SK-N-SH (cell line): ENCODE data around the gene PDE6B. TPM values are rescaled to one million over a fixed set of nuclear protein-coding genes. Genes with fewer than 3 reads are reported as not detected.

Experiments used
- CTCF ChIA-PET: fragments of 300-600, 350-600 bp; formaldehyde crosslinking; extraction: SDS; loops from one replicate; lab custom pipeline; 2021; lab: Yijun Ruan, JAX
- POLR2A ChIA-PET: fragments of 350-600 bp; sonication (Branson Sonifier 250); formaldehyde crosslinking; extraction: SDS; loops from one replicate; lab custom pipeline; 2020; ENCODE audit warnings: antibody characterized with exemption, inconsistent platforms; lab: Yijun Ruan, JAX
- DNase-seq: peaks from one replicate; pipeline ENCODE4 v3.0.0; 2012
- H2AFZ ChIP-seq: fragments of 200-600 bp; sonication (generic); 2 replicates; pipeline ENCODE4 v1.8.1; 2016; ENCODE audit warnings: antibody characterized with exemption, mild to moderate bottlenecking, low read depth
- H3F3A ChIP-seq: fragments of 200-600 bp; sonication (generic); replicated peaks from 2 replicates; pipeline ENCODE3; 2016; ENCODE audit warnings: antibody characterized with exemption, mild to moderate bottlenecking; ENCODE audit not compliant: insufficient read depth
- H3K27ac ChIP-seq, 2 experiments: fragments of 200-500 bp in 1 of 2; fragments of 200-600 bp in 1 of 2; sonication (Bioruptor generic) in 1 of 2; sonication (generic), shearing (Covaris generic) in 1 of 2; 2 replicates each; pipeline versions ENCODE4 v1.5.1 to v1.6.1; 2014 to 2016; ENCODE audit warnings: low read depth in 2 of 2, inconsistent platforms in 1 of 2, low read length in 1 of 2, mild to moderate bottlenecking in 1 of 2, mixed read lengths in 1 of 2
- H3K27me3 ChIP-seq: fragments of 200-600 bp; sonication (generic), shearing (Covaris generic); 2 replicates; pipeline ENCODE4 v1.6.1; 2016; ENCODE audit warnings: mixed run types; ENCODE audit not compliant: insufficient read depth
- H3K36me3 ChIP-seq, 2 experiments: fragments of 200-500 bp in 1 of 2; fragments of 200-600 bp in 1 of 2; sonication (Bioruptor generic) in 1 of 2; sonication (generic) in 1 of 2; replicated peaks in 1 of 2; 2 replicates each; pipeline versions ENCODE3 to v1.5.1; 2014 to 2016; ENCODE audit warnings: low read length in 1 of 2, mild to moderate bottlenecking in 1 of 2; ENCODE audit not compliant: insufficient read depth in 2 of 2, control insufficient read depth in 1 of 2
- H3K4me1 ChIP-seq, 2 experiments: fragments of 200-500 bp in 1 of 2; fragments of 200-600 bp in 1 of 2; sonication (Bioruptor generic) in 1 of 2; sonication (generic), shearing (Covaris generic) in 1 of 2; 2 replicates each; pipeline versions ENCODE4 v1.5.1 to v1.6.1; 2014 to 2016; ENCODE audit warnings: low read depth in 1 of 2, low read length in 1 of 2, mixed run types in 1 of 2; ENCODE audit not compliant: insufficient read depth in 2 of 2, control insufficient read depth in 1 of 2
- H3K4me2 ChIP-seq: fragments of 200-600 bp; sonication (generic), shearing (Covaris generic); 2 replicates; pipeline ENCODE4 v1.6.1; 2017; ENCODE audit warnings: mixed run types
- H3K4me3 ChIP-seq, 2 experiments: fragments of 200-500 bp in 1 of 2; fragments of 200-600 bp in 1 of 2; sonication (Bioruptor generic) in 1 of 2; sonication (generic), shearing (Covaris generic) in 1 of 2; 2 replicates each; pipeline versions ENCODE4 v1.5.1 to v1.8.1; 2014 to 2016; ENCODE audit warnings: low read depth in 2 of 2, inconsistent platforms in 1 of 2, low read length in 1 of 2, mild to moderate bottlenecking in 1 of 2, mixed read lengths in 1 of 2, moderate library complexity in 1 of 2
- H3K79me2 ChIP-seq: fragments of 200-600 bp; sonication (generic); 2 replicates; pipeline ENCODE4 v1.8.1; 2017; ENCODE audit warnings: mild to moderate bottlenecking; ENCODE audit not compliant: insufficient read depth
- H3K9ac ChIP-seq: fragments of 200-600 bp; sonication (generic); 2 replicates; pipeline ENCODE4 v1.6.1; 2017; ENCODE audit warnings: mixed run types
- H3K9me2 ChIP-seq: fragments of 200-600 bp; sonication (generic); 2 replicates; pipeline ENCODE4 v1.6.1; 2017; ENCODE audit warnings: mixed run types
- H3K9me3 ChIP-seq: fragments of 200-600 bp; sonication (generic); 2 replicates; pipeline ENCODE4 v1.6.1; 2017; ENCODE audit warnings: mixed run types, mild to moderate bottlenecking, moderate library complexity
- H4K20me1 ChIP-seq: fragments of 200-600 bp; sonication (generic); 2 replicates; pipeline ENCODE4 v1.6.1; 2017; ENCODE audit warnings: mild to moderate bottlenecking, mixed run types; ENCODE audit not compliant: insufficient read depth
- ELF1 ChIP-seq: IDR thresholded peaks from 2 replicates; pipeline ENCODE4 v1.4.0; 2012
- EP300 ChIP-seq, 2 experiments: IDR thresholded peaks; 2 replicates each; pipeline versions ENCODE4 v1.4.0 to v1.6.1; 2012; ENCODE audit warnings: borderline replicate concordance in 1 of 2, low read depth in 1 of 2, low read length in 1 of 2
- FOXM1 ChIP-seq: IDR thresholded peaks from 2 replicates; pipeline ENCODE4 v1.4.0; 2012; ENCODE audit warnings: low read depth, mild to moderate bottlenecking
- MEF2A ChIP-seq: IDR thresholded peaks from 2 replicates; pipeline ENCODE4 v1.4.0; 2012; ENCODE audit warnings: low read depth, borderline replicate concordance
- MXI1 ChIP-seq: IDR thresholded peaks from 2 replicates; pipeline ENCODE4 v1.6.1; 2012; ENCODE audit warnings: mild to moderate bottlenecking, low read depth, low read length, improper control_type of control experiment
- NFIC ChIP-seq: IDR thresholded peaks from 2 replicates; pipeline ENCODE4 v1.4.0; 2012; ENCODE audit warnings: borderline replicate concordance
- NRF1 ChIP-seq: IDR thresholded peaks from 2 replicates; pipeline ENCODE4 v1.6.1; 2012; ENCODE audit warnings: low read depth, mild to moderate bottlenecking, low read length
- RFX5 ChIP-seq: IDR thresholded peaks from 2 replicates; pipeline ENCODE4 v1.6.1; 2012; ENCODE audit warnings: mild to moderate bottlenecking, improper control_type of control experiment, low read length
- RXRA ChIP-seq: IDR thresholded peaks from 2 replicates; pipeline ENCODE4 v1.4.0; 2012; ENCODE audit warnings: low read depth, mild to moderate bottlenecking, borderline replicate concordance
- SMC3 ChIP-seq: IDR thresholded peaks from 2 replicates; pipeline ENCODE4 v1.6.1; 2012; ENCODE audit warnings: low read depth, low read length, improper control_type of control experiment
- TAF1 ChIP-seq: IDR thresholded peaks from 2 replicates; pipeline ENCODE4 v1.6.1; 2012; ENCODE audit warnings: low read depth, mild to moderate bottlenecking, low read length, moderate library complexity, borderline replicate concordance
- TCF12 ChIP-seq: IDR thresholded peaks from 2 replicates; pipeline ENCODE4 v1.4.0; 2012
- TEAD4 ChIP-seq: IDR thresholded peaks from 2 replicates; pipeline ENCODE4 v1.4.0; 2012; ENCODE audit warnings: mild to moderate bottlenecking, borderline replicate concordance; ENCODE audit not compliant: insufficient read depth
- YY1 ChIP-seq: IDR thresholded peaks from 2 replicates; pipeline ENCODE4 v1.4.0; 2012; ENCODE audit warnings: low read depth, mild to moderate bottlenecking
- WGBS: methylation state at CpG from one replicate; pipeline ENCODE4 v1.1.6; 2017; ENCODE audit warnings: low lambda C conversion rate; 5-methylcytosine and 5-hydroxymethylcytosine counted together
- polyA plus RNA-seq, 3 experiments: library from polyadenylated mRNA; depleted of rRNA; stranded (reverse); fragments of >200 nt; gene quantifications; 2 replicates each; pipeline ENCODE4 v1.2.3, GENCODE V29; 2012
- TF ChIP-seq, protein P1 (sequence below): IDR thresholded peaks from 2 replicates; pipeline ENCODE4 v1.4.0; 2012; ENCODE audit warnings: low read depth
- TF ChIP-seq, protein P2 (sequence below): fragments of 150-350 bp; IDR thresholded peaks from 2 replicates; pipeline ENCODE4 v1.6.1; 2016; ENCODE audit warnings: mild to moderate bottlenecking, low read depth, low read length
- TF ChIP-seq, protein P3 (sequence below): fragments of 200-600 bp; sonication (generic); IDR thresholded peaks from 2 replicates; pipeline ENCODE4 v1.6.1; 2017; ENCODE audit warnings: antibody characterized with exemption, mild to moderate bottlenecking, moderate library complexity
- TF ChIP-seq, protein P4 (sequence below): IDR thresholded peaks from 2 replicates; pipeline ENCODE4 v1.4.0; 2012; ENCODE audit warnings: low read depth, borderline replicate concordance

The PDE6B gene
- polyA plus RNA-seq, 1 of the 3 experiments (the other 2 are of a cell fraction), result 1.2 TPM

DNA sequence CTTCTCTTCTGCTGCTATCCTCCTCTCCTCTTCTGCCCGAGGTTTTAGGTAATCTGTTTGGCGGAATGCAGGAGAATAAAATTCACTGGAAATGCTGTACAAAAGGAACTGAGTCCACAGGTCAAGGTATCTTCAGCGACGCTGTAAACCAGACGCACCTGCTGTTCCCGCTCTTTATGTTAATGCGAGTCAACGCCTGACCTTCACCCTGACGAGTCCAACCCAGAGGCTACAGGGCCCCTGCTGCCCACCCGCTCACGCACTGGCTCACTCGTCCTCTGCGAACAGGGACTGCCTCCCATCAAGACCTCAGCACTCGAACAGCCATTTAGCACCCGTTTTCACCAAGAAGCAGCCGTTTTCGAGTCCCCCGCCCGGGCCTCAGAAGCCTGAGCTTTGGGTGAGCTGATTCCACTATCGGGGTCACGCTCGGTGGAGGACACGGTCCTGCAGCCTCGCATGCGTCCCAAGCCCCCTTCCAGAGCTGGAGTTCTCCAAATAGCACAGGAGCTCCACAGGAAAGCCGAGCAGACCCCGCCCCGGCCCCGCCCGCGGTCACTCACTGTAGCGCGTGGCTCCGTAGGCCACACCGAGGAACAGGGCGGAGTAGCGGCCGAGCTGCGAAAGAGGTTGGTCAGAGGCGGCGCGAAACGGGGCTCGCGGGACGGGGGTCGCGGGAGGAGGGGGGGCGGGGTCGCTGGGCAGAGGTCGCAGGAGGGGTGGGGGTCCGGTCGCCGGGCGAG is 48.1 kb downstream of the PDE6B start:
- ChIA-PET POLR2A (interaction anchor here (1.0 to 2.5 kb wide), 2 partner anchors 8 to 9 kb away, joined by 4 to 24 read pairs; no protein-coding TSS in a partner anchor), CTCF (interaction anchor here (0.6 to 2.8 kb wide), 8 partner anchors 9 to 113 kb away, joined by 3 to 20 read pairs (median 4); no protein-coding TSS in a partner anchor)
- Histone ChIP-seq H3K9ac (peak overlapping the region; percentile 77), H3K4me3 (peak overlapping the region; percentile 87 to 95), H4K20me1 (no peaks in the 10 kb centered on the region), H3K27me3 (no peaks in the 10 kb centered on the region), H3K79me2 (peaks cover 28% of the 10 kb centered on the region), H3K4me2 (peak overlapping the region; percentile 98), H3K4me1 (peaks cover 6 to 22% of the 10 kb centered on the region in 2 experiments; a peak in 1 of 4 replicates), H2AFZ (peak overlapping the region; percentile 47; the same call in 1 of the 2 replicates), H3K9me3 (no peaks in the 10 kb centered on the region), H3F3A (no peaks in the 10 kb centered on the region), H3K27ac (peak overlapping the region in 1 of 2 experiments; percentile 35; a peak in 2 of 4 replicates), H3K36me3 (peaks cover 13 to 18% of the 10 kb centered on the region in 2 experiments), H3K9me2 (no peaks in the 10 kb centered on the region)
- WGBS, result 18% methylated on average over 21 of the region's 55 CpGs
- DNase-seq, result no peak
- TF ChIP-seq YY1 (no peak), TCF12 (no peak), NFIC (no peak), TEAD4 (no peak), SMC3 (no peak), FOXM1 (no peak)
- TF ChIP-seq, protein P1, sequence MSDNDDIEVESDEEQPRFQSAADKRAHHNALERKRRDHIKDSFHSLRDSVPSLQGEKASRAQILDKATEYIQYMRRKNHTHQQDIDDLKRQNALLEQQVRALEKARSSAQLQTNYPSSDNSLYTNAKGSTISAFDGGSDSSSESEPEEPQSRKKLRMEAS, result no peak

DNA sequence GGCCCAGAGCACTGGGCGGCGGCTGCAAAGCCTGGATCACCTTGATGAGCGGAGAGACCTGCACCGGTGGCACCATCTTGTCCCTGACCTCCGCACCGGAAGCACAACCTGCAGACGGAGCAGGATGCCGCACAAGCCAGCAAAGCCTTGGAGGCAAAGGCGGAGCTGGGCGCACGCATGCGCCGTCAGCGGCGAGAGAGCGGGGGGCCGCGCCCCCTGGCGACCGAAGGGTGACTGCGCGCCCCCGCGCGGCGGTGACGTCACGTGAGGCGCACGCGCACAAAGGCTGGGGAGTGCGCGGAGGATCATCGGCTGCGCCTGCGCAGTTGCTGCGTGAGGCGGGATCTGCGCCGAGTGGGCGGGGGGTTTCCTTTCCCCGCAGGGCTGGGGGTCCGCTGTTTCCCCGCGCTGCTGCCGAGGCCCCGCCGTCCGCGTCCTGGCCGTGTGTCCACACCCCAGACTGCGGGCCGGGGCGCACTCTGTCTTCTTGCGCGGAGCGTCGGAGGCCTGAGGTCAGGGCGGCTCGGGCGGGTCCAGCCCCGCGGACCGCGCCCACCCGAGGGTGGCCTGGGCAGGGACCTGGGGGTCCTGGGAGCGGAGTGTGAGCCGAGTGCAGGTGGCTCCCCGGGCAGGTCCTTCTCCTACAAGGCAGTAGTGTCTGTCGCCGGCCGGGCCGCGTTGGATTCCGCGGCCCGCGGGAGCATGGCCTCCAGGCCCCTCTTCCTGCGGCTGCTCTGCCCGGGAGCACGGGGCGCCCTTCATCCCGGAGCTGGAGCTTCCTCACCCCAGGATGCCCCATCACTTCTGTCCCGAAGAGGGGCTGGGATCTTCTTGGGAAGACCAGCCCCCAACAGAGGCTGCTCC is 49.0 kb downstream of the PDE6B start, which contains the start of the genes ATP5ME and MYL5:
Gene ATP5ME, minus strand, starts transcription at position 105 of the 864 bp plus-strand sequence. Its CDS starts 29 bp downstream, at position 76.
Gene MYL5, plus strand, starts transcription at position 371 of the 864 bp plus-strand sequence. CDS start 3,485 bp downstream, outside the sequence.
- POLR2A ChIA-PET, result interaction anchor here (1.0 to 2.5 kb wide), 3 partner anchors 8 to 10 kb away, joined by 4 to 24 read pairs (median 8); no protein-coding TSS in a partner anchor
- 0% methylated on average over 15 of the region's 84 CpGs for WGBS
- peak; percentile 95 for TF ChIP-seq NRF1
- no peak for TF ChIP-seq ELF1
- TF ChIP-seq RXRA, result no peak
- TF ChIP-seq, protein P2, sequence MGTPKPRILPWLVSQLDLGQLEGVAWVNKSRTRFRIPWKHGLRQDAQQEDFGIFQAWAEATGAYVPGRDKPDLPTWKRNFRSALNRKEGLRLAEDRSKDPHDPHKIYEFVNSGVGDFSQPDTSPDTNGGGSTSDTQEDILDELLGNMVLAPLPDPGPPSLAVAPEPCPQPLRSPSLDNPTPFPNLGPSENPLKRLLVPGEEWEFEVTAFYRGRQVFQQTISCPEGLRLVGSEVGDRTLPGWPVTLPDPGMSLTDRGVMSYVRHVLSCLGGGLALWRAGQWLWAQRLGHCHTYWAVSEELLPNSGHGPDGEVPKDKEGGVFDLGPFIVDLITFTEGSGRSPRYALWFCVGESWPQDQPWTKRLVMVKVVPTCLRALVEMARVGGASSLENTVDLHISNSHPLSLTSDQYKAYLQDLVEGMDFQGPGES, result no peak
- TF ChIP-seq, protein P3, sequence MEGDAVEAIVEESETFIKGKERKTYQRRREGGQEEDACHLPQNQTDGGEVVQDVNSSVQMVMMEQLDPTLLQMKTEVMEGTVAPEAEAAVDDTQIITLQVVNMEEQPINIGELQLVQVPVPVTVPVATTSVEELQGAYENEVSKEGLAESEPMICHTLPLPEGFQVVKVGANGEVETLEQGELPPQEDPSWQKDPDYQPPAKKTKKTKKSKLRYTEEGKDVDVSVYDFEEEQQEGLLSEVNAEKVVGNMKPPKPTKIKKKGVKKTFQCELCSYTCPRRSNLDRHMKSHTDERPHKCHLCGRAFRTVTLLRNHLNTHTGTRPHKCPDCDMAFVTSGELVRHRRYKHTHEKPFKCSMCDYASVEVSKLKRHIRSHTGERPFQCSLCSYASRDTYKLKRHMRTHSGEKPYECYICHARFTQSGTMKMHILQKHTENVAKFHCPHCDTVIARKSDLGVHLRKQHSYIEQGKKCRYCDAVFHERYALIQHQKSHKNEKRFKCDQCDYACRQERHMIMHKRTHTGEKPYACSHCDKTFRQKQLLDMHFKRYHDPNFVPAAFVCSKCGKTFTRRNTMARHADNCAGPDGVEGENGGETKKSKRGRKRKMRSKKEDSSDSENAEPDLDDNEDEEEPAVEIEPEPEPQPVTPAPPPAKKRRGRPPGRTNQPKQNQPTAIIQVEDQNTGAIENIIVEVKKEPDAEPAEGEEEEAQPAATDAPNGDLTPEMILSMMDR, result peak; percentile 82
- TF ChIP-seq EP300 (IDR thresholded peaks at IDR 0.05; ENCODE audit: borderline replicate concordance in 1 of 2, low read depth in 1 of 2, low read length in 1 of 2), result no peak
- peak; percentile 65 for TF ChIP-seq MXI1
- TF ChIP-seq NFIC, result no peak
- TF ChIP-seq TAF1, result peak; percentile 88
- TF ChIP-seq, protein P4, sequence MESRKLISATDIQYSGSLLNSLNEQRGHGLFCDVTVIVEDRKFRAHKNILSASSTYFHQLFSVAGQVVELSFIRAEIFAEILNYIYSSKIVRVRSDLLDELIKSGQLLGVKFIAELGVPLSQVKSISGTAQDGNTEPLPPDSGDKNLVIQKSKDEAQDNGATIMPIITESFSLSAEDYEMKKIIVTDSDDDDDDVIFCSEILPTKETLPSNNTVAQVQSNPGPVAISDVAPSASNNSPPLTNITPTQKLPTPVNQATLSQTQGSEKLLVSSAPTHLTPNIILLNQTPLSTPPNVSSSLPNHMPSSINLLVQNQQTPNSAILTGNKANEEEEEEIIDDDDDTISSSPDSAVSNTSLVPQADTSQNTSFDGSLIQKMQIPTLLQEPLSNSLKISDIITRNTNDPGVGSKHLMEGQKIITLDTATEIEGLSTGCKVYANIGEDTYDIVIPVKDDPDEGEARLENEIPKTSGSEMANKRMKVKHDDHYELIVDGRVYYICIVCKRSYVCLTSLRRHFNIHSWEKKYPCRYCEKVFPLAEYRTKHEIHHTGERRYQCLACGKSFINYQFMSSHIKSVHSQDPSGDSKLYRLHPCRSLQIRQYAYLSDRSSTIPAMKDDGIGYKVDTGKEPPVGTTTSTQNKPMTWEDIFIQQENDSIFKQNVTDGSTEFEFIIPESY, result no peak
- TF ChIP-seq TCF12, result no peak
- TF ChIP-seq RFX5, result 0 out of 2 replicates have a peak, but pooled peaks have one; percentile 65
- no peak for TF ChIP-seq MEF2A

More for the DNA sequence above, 49.0 kb downstream of the PDE6B start, which contains the start of the genes ATP5ME and MYL5:
- Histone ChIP-seq H3K4me2 (peak within 1 kb of the TSS; percentile 99), H3K9ac (peak within 1 kb of the TSS; percentile 96), H3F3A (no peaks in the 10 kb centered on the region), H4K20me1 (no peaks in the 10 kb centered on the region), H3K9me3 (no peaks in the 10 kb centered on the region), H3K27ac (peak within 1 kb of the TSS; percentile 63 to 84), H3K79me2 (peaks cover 28% of the 10 kb centered on the region), H3K9me2 (no peaks in the 10 kb centered on the region), H3K4me3 (peak within 1 kb of the TSS; percentile 87 to 95), H3K36me3 (peaks cover 13 to 18% of the 10 kb centered on the region in 2 experiments), H2AFZ (peak within 1 kb of the TSS; percentile 72), H3K27me3 (no peaks in the 10 kb centered on the region), H3K4me1 (peaks cover 6 to 22% of the 10 kb centered on the region in 2 experiments; a peak in 1 of 4 replicates)
- CTCF ChIA-PET, result interaction anchor here (0.6 to 2.8 kb wide), 12 partner anchors 10 to 955 kb away, joined by 3 to 20 read pairs (median 4); no protein-coding TSS in a partner anchor
- DNase-seq, result peak; percentile 100
